Activated effector memory CD4-positive, alpha-beta T cell treated with Interleukin-2 at 50 U/mL for 16 hours (primary cell): ENCODE results near the gene CTDP1.

Experiments
- DNase-seq: peaks from one replicate; pipeline ENCODE4 v3.0.0-alpha.2; 2020

CTDP1 gene

GRCh38 chr18:79679552-79680099 lies at the start of gene CTDP1:
TSS of gene CTDP1 (plus strand) at chr18:79679803. CDS start at chr18:79679948, 145 bp downstream.
- peak; percentile 83 for DNase-seq

DNA sequence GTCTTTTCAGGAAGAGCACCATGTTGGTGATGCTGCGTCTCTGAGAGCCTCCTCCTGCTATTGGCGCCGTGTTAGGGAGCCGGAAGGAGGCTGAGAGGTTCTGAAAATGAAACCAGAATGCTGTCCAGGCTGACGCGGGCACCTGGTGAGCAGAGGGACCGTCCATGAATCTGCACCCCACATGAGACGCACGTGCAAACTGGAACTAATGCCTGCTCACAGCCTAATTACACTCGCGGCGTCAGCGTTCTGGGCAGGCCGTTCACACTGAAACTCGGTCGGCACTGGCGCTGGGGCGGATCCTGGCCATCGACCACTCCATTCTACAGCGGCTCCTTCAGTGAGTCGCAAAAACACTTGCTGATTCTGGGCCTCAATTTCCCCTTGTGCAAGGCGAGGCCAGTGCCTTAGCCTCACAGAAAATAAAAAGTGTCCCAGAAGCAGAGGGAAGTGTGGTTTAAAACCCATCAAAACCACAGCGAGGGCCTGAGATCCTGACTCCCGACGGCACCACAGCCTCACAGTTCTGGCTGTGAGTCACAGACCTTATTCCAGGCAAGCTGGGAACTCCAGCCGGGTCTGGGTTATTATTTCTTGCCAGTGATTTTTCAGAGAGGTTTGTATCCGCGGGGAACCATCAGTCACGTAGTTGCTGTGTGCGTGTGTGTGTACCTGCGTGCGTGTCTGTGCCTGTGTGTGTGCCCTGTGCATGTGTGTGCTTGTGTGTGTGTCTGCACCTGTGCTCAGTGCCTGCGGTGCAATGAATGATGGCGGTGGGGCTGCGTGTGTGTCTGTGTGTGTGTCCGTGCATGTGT lies 49.1 kb upstream of the CTDP1 start:
- DNase-seq: no peak

- DNase-seq: no peak
These were observed 48.5 kb upstream of the CTDP1 start for GRCh38 chr18:79631096-79631507.

DNA sequence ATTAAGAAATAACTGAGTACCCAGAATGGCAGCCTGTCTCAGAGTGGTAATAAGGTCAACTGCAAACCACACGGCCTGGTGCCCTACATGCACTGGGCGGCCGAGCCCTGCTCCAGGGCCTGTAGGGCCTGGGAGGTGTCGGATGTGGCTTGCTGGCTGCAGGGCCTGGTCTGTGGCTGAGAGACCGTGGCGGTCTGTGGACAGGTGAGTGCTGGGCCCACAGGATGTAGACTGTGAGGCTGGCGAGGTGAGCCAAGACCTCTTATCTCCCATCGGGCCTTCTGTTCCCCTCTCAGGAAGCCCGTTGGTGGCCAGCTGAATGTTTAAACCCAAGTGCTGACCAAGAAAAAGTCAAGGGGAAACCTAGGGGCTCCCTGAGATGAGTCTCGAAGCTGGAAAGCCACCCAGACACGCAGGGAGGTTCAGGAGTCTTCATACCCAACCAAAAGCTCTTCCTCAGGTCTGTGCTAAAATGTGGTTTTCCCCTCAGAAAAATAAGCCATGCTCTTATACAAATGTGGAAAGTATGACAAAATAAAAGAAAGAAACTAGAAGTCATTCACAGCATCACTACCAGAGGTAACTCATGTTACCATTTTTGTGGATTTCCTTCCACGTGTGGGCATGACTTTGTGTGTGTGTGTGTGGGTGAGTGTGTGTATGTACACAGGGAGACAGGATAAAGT lies 47.7 kb upstream of the CTDP1 start:
- no peak for DNase-seq

GRCh38 chr18:79632765-79633164 lies 46.8 kb upstream of the CTDP1 start:
- DNase-seq: no peak

- DNase-seq: no peak
These were observed 45.4 kb upstream of the CTDP1 start for GRCh38 chr18:79634186-79634585.

DNA sequence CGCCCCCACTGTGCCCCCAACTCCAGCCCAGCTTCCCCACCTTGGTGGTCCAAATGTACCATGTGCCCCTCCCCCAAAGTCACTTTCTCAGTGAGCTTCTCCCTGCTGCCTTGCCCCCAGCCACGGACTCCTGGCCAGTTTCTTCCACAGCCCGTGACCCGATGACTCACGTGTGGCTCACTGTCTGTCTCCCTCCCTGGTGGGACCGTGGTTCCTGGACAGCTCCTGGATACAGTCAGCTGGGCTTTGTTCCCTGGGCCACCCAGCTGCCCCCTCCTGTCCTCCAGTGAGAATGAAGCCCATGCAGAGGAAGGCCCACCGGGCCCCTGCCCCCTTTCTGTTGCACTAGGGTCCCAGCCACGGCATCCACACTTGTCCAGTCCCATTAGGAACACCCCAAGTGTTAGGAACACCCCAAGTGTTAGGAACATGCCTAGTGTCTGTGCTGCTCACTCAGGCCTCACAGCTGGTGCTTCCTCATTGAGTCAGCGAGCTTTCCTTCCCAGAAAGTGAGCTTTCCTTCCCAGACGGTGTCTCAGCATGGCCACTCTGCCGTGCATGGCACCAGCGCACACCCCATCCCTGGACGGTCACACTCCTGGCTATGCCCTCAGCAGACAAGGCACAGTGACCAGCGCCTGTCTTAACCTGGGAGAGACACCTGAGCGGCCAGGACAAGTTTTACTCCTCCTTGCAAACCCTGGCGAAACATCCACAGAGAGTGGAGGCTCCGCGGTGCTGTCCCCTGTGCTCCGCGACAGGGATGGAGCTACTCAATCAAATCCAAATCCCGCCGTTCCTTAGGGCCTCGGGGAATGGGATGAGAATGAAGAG lies 44.8 kb upstream of the CTDP1 start:
- DNase-seq: no peak

DNA sequence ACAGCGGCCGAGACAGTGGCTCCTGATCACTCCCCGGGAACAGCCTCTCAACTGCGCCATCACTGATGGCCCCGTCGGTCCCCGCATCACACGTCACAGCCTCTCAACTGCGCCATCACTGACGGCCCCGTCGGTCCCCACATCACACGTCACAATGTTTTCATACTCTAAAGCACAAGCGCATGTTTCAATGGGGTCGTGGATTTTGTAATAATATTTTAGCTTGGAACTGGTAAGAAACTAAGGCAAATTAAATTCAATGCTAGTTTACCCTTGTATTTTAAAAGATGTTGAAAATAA lies 44.2 kb upstream of the CTDP1 start:
- DNase-seq: no peak

DNA sequence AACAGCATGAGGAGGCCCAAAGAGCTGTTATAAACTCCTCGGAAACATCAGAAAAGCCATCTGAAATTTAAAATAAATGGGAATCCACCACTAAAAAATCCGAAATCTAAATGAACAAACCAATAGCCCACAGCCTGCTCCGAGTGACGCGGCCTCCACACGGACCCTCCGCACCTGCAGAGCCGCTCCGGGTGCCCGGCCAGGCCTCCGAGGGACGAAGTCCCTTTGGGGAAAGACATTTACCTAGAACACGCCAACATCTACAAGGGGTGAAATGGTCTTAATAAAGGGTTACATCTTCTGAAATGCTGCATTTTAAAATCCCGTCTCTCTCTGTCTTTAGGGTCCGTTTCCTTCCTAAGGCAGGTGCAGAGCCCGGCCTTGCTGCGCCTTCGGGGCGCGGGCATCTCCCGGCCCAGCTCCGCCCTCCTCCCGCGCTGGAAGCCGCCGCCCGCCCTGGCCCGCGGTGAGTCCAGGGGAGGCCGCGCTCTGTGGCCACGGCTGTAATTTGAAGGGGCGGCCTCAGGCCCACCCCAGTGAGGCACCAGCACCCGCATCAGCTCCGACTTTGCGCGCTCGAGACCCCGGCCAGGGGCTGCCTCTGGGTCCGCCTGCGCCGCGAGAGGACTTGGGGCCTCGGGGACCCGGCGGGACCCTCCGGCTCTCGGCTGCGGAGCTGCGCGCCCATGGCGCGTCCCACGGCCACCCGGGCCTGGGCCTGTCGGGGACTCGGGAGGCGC lies 42.3 kb upstream of the CTDP1 start:
- no peak for DNase-seq

DNA sequence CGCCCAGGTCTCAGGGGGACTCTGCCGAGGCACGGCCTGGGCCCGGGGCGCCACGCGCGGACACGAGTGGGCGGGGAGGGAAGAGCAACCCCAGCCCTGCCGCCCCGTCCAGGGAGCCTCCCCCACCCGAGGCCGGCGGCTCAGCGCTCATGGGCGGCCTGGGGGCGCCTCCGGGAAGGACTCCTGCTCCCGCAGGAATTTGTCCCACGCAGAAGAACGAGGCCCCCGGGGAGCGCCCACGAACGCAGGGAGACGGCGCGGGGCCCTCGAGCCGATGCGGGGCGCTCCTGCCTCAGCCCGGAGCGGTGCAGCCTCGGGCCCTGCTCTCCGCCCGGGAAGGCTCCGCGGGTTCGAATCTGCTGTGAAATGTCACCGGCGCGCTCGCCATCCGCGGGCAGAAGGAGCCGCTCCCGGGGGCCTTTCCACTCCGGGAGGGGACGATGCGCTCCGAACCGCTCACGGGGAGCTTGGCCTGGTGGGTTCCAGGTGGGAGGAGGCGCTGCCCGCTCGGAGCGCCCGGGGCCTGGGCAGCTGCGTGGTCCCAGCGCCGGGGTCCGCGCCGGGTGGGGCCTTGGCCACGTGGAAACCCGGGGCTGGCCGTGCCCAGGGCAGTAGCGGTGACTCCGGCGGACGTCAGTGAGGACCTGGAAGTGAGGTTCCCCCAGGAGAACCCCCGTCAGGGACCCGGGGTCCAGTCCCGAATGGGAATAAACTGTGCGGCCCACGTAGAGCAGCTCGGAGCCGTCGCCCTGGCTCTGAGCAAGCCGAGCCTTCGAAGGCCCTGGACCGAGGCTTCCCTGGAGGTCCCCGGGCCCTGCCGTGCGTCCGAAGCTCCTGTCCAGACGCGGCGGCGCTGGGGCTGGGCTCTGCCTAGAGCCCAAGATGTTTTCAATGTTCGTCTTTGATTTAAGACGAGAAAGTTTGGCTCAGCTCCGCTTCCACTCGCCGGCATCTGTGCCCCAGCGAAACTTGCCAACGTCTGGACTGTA lies 41.4 kb upstream of the CTDP1 start:
- no peak for DNase-seq

GRCh38 chr18:79639072-79639829 lies 40.4 kb upstream of the CTDP1 start:
- no peak for DNase-seq

DNA sequence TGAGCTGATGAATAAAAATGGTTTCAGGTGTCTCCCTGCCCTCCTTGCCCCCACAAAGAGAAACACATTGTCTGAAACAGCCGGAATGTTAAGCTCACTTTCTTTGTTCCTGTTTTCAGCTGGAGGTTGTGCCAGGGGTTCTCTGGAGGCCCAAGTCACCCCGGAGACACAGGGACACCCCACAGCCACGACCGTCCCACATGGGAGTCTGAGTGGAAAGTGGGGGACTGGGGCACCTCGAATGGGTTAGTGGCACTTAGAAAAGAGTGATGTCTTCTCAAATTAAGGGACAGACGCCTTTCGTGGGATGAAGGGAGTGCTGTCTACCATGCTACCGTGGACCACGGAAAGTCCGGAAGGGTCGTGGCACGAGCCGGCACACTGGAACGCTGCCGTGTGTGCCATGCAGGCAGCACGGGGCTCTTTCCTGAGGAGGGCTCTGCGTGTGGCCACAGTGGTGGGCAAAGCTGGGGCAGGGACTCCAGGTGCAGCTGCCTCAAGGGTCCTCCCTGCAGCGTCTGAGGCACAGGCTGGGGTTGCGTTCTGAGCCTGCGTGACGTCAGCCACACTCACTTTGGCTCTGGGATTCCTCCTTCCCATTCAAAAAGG lies 39.4 kb upstream of the CTDP1 start:
- DNase-seq: no peak

- DNase-seq: no peak
These were observed 38.7 kb upstream of the CTDP1 start for GRCh38 chr18:79640875-79641274.

GRCh38 chr18:79641722-79642497 lies 37.7 kb upstream of the CTDP1 start:
- DNase-seq: no peak

DNA sequence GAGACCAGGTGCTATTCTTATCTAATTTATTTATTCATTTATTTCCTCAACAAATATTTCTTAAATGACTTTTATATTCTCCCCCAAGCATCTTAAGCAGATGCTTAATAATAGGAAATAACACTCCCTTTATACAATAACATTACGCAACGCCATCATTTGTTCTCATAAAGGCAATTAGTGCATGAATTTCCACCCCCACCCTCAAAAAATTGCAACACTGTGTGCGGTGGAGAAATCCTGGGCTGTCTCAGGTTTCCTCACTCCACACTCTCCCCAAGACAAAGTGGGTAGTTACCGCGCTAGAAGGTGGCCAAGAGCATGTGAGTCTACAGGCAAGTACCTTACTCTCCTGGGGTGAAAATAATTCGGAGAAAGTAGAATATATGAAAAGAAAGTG lies 37.0 kb upstream of the CTDP1 start:
- no peak for DNase-seq

- DNase-seq: no peak
These were observed 36.3 kb upstream of the CTDP1 start for GRCh38 chr18:79643054-79643984.

DNA sequence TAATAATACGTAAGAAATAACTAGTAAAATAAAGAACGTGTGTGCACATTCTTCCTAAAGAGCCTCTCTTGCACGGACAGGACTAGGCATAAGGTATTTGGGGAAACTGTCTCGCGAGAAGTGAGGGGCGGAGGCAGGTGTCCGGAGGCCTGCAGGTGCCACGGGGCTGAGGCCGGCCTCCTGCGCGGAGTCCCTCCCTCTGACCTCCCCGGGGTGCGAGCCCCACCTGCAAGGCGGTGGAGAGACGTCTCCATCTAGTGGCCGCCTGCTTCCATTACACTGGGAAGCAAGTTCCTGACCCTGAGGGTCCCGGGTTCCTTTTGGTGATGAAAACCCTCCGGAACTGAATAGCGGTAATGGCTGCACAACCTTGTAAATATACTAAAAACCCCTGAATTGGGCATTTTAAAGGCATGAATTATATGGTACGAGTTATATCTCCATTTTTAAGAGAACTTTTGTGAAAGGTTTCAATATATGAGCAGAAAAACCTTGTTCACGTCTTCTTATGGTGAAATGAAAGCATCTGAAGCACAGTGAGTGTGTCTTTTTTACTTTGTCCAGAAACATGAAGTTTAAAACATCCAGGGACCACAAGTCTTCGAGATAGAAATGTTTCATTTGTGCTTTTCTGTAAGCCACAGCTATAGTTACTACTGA lies 35.5 kb upstream of the CTDP1 start:
- DNase-seq: peak; percentile 38

DNA sequence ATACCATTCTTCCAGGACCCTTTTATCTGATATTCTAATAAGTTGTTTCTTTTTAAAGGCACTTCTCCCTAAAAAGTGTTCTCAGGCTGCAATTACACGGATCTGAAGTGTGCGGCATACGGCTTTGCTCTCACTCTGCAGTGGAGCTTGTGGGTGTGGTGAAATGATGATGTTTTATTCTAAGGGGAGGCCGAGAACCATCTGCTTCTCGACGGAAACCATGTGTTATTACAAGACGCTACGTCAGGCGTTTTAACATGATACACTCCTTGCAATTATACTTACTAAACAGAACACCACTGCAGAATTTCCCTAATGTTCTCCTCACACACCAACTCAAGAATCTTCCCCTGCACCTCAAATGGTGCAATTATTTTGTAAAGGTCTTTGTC lies 34.9 kb upstream of the CTDP1 start:
- DNase-seq: no peak
